Measurements from ENCODE around the gene LARGE1.

LARGE1 gene

DNA sequence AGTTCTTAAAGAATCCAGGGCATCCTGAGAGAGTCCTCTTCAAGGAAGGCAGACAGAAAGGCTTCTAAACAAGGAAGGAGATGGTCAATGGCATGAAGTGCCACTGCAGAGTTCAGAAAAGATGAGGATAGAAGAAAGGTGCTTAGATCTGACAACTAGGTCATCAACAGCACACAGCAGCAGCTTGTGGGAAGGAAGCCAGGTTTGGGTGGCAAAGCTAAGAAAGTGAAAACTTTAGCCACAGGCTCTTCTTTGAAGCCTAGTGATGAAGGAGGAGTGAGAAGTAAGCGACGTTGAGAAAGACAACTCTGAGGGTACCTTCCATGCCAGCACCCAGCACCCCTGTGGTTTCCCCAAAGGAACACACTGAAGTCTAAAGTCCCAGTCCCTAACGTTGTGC is 92.0 kb downstream of the LARGE1 start:
- no peak overlapping the region for H3K9ac ChIP-seq (ENCODE audit: low read depth, low read length)
- H3K4me1 ChIP-seq (ENCODE audit: insufficient read depth, low read length), result peaks cover 25% of the 10 kb centered on the region
- H3K36me3 ChIP-seq (ENCODE audit: insufficient read depth, low read length), result peaks cover 7% of the 10 kb centered on the region; the same call in 1 of the 2 replicates
- H3K9me3 ChIP-seq (ENCODE audit: control insufficient read depth, insufficient read depth, low read length), result no peaks in the 10 kb centered on the region

DNA sequence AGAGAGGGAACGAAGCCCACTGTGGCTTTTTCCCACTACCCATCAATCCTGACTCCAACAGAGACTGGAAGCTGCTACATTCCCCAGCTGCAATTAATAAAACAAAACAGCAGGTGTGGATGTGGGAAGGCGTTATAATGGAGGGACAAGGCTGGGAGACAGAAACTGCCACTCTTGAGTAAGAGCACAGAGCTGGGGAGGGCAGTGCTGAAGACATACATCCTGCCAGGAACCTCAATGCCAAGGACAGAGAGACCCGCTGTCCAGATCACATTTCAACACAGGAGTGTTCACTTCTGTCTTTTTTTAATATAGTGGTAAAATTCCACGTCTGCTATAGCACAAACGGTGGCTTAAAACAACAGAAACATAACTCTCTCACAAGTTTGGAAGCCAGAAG is 94.5 kb downstream of the LARGE1 start:
- H3K4me1 ChIP-seq (ENCODE audit: insufficient read depth, low read length), result peaks cover 24% of the 10 kb centered on the region
- no peak overlapping the region for H3K9ac ChIP-seq (ENCODE audit: low read depth, low read length)
- H3K36me3 ChIP-seq (ENCODE audit: insufficient read depth, low read length), result peaks cover 7% of the 10 kb centered on the region; the same call in 1 of the 2 replicates
- H3K9me3 ChIP-seq (ENCODE audit: control insufficient read depth, insufficient read depth, low read length), result no peaks in the 10 kb centered on the region

DNA sequence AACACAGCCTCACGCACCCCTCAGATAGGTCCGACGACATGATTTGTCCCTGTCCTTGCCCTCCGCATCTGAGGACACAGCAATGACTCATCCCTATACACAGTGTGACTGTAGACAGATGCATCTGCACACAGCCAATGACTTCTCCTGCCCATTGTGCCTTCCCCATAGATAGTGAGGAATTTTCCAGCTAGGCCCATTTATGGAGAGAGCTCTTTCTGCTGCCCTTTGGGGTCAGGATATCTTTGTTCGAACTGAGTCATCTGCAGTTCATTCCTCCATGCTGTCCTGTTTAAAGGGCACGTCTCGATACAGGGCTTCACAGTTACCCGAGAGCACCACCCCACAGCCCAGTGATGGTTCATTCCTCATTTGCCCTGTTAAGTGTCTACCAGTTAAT is 96.7 kb downstream of the LARGE1 start:
- peaks cover 15% of the 10 kb centered on the region for H3K4me1 ChIP-seq (ENCODE audit: insufficient read depth, low read length)
- peaks cover 7% of the 10 kb centered on the region; the same call in 1 of the 2 replicates for H3K36me3 ChIP-seq (ENCODE audit: insufficient read depth, low read length)
- H3K9ac ChIP-seq (ENCODE audit: low read depth, low read length), result no peak overlapping the region
- H3K9me3 ChIP-seq (ENCODE audit: control insufficient read depth, insufficient read depth, low read length), result no peaks in the 10 kb centered on the region

DNA sequence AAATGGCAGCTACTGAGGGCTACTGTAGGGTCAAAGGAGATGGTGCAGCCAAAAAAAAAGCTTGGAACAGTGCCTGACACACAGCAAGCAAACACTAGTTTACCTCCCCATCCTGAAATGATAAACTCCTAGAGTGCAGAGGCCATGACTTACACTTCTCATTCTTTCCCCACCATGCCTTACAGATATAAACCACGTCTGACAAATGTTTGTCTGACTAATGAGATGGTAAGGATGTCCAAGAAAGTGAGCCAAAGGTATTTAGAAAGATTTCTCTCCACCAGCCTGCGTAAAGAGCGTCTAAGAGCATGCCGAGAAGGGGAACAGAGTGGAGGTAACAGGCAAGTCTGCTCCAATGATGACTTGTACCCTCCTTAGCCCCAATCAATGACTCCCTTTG is 99.0 kb downstream of the LARGE1 start:
- Histone ChIP-seq H3K4me1 (ENCODE audit: insufficient read depth, low read length) (peaks cover 15% of the 10 kb centered on the region), H3K36me3 (ENCODE audit: insufficient read depth, low read length) (peaks cover 10% of the 10 kb centered on the region), H3K9ac (ENCODE audit: low read depth, low read length) (no peak overlapping the region), H3K9me3 (ENCODE audit: control insufficient read depth, insufficient read depth, low read length) (no peaks in the 10 kb centered on the region)

DNA sequence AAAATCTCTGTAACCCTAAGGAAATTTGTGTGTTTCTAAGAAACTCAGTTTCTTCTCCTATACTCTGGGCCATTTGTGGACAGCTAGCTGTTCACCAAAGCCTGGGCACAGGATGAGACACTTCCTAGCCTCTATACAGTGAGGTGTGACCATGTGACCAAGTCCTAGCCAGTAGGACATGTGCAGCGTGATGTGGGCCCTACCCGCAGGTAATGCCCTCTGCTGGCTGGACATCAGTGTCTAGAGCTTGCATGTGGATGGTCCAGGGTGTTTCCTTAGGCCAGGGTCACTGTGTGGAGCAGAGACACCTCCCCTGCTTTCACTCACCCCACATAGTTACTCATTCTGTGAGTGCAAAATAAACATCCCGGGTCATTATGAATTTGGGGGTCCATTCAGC is 100.5 kb downstream of the LARGE1 start:
- no peaks in the 10 kb centered on the region for H3K9me3 ChIP-seq (ENCODE audit: control insufficient read depth, insufficient read depth, low read length)
- peaks cover 3% of the 10 kb centered on the region for H3K36me3 ChIP-seq (ENCODE audit: insufficient read depth, low read length)
- no peak overlapping the region for H3K9ac ChIP-seq (ENCODE audit: low read depth, low read length)
- H3K4me1 ChIP-seq (ENCODE audit: insufficient read depth, low read length), result peaks cover 15% of the 10 kb centered on the region

DNA sequence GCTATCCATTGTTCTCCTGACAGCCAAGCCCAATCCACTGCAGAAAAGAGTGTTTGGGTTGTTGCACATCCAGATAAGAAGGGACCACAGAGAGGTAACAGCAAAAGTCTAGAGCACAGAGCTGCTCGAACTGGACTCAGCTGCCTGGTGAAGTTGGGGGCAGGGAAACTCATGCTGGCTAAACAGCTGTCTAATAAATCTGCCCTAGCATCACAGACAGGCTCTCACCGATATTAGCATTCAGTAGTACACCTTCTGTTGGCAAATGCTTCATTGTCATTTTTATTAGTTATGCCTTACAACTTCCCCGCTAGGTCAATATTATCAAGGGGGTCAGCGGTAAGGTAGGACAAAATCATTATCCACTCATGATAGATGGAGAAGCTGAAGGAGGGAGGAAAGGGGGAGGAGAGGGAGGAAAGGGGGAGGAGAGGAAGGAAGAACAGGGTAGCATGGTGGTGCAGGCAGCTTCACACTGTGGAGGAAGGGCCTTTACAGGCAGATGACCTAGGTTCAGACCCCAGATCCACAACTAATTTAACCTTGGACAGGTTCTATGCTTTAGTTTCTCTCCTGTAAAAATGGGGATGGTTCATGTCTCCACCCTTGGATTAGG is 102.7 kb downstream of the LARGE1 start:
- H3K36me3 ChIP-seq (ENCODE audit: insufficient read depth, low read length), result peaks cover 3% of the 10 kb centered on the region; the same call in 1 of the 2 replicates
- no peaks in the 10 kb centered on the region for H3K9me3 ChIP-seq (ENCODE audit: control insufficient read depth, insufficient read depth, low read length)
- no peak overlapping the region for H3K9ac ChIP-seq (ENCODE audit: low read depth, low read length)
- H3K4me1 ChIP-seq (ENCODE audit: insufficient read depth, low read length), result peaks cover 18% of the 10 kb centered on the region

DNA sequence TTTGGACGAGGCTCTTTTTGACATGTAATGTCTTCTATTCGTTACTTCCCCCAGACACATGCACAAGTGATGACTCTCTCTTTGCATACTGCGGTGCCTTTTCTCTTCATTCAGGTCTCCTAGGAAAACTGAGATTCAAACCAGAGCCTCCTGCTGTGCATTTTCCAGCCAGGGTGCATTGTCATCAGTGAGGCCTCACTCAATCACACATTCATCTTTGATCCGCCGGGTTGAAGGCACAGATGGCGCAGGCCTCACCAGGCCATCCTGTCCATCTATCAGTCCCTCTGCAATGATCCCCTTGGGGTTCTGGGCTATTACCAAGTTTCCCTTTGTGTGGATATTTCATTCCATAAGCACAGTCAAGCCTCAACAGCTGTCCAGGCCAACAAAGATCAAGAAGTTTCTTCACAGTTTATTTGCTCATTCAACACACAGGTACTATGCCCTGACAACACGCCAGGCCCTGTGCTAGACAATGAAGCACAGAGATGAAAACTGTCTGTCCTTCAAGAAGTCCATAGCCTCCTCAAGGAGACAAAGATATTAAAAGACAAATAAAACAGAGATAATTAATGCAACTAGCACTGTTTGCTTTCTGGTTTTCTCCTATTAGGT is 107.8 kb downstream of the LARGE1 start:
- no peaks in the 10 kb centered on the region for H3K9me3 ChIP-seq (ENCODE audit: control insufficient read depth, insufficient read depth, low read length)
- no peaks in the 10 kb centered on the region for H3K36me3 ChIP-seq (ENCODE audit: insufficient read depth, low read length)
- peaks cover 26% of the 10 kb centered on the region for H3K4me1 ChIP-seq (ENCODE audit: insufficient read depth, low read length)
- H3K9ac ChIP-seq (ENCODE audit: low read depth, low read length), result no peak overlapping the region

DNA sequence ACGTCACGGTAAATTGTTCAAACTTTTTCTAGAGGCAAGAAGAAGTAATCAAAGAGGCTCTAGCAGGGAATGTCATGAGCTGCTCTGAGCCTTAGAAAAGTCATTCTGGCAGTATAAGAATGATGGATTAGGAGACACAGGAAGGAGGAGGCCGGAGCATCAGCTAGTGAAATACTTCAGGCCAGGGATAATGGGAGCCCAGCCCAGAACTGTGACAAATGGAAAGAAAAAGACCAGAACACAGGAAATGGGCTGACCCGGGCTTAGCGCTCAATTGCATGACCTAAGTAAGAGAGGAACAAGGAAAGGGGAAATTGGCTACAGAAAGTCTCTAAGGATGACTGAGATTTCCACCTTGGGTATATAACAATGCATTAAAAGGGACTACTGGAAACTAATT is 108.6 kb downstream of the LARGE1 start:
- Histone ChIP-seq H3K9me3 (ENCODE audit: control insufficient read depth, insufficient read depth, low read length) (no peaks in the 10 kb centered on the region), H3K4me1 (ENCODE audit: insufficient read depth, low read length) (peaks cover 26% of the 10 kb centered on the region), H3K36me3 (ENCODE audit: insufficient read depth, low read length) (no peaks in the 10 kb centered on the region), H3K9ac (ENCODE audit: low read depth, low read length) (no peak overlapping the region)

DNA sequence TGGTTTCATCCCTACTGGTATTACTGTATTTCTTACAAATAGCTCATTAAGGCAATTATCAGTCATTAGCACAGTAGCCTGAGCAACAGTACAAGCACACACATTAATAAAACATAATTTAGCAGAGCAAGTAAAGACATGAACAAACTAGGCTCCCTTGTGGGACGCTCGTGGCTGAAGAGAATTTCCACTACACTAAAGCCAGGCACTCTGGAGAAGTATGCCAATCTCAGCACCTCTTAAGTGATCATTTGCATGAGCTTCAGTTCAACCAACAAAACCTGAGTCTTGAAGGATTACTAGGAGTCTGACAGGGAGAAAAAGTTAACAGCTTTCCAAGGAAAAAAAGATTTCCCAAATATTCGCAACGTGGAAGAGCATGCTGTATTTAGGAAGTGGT is 109.1 kb downstream of the LARGE1 start:
- no peaks in the 10 kb centered on the region for H3K36me3 ChIP-seq (ENCODE audit: insufficient read depth, low read length)
- H3K9ac ChIP-seq (ENCODE audit: low read depth, low read length), result no peak overlapping the region
- peaks cover 26% of the 10 kb centered on the region for H3K4me1 ChIP-seq (ENCODE audit: insufficient read depth, low read length)
- H3K9me3 ChIP-seq (ENCODE audit: control insufficient read depth, insufficient read depth, low read length), result no peaks in the 10 kb centered on the region

DNA sequence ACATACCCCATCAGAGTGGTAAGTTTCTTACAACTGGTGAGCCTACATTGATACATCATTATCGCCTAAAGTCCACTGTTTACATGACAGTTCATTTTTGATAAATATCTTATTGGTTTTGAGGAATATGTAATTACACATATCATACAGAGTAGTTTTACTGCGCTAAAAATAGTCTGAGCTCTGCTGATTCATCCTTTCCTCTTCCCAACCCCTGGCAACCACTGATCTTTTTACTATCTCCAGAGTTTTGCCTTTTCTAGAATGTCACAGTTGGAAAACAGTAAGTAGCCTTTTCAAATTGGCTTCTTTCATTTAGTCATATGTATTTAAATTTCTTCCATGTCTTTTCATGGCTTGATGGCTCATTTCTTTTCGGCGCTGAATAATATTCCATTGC is 112.8 kb downstream of the LARGE1 start:
- H3K36me3 ChIP-seq (ENCODE audit: insufficient read depth, low read length), result no peaks in the 10 kb centered on the region
- H3K9ac ChIP-seq (ENCODE audit: low read depth, low read length), result no peak overlapping the region
- peaks cover 16% of the 10 kb centered on the region for H3K4me1 ChIP-seq (ENCODE audit: insufficient read depth, low read length)
- H3K9me3 ChIP-seq (ENCODE audit: control insufficient read depth, insufficient read depth, low read length), result no peaks in the 10 kb centered on the region

DNA sequence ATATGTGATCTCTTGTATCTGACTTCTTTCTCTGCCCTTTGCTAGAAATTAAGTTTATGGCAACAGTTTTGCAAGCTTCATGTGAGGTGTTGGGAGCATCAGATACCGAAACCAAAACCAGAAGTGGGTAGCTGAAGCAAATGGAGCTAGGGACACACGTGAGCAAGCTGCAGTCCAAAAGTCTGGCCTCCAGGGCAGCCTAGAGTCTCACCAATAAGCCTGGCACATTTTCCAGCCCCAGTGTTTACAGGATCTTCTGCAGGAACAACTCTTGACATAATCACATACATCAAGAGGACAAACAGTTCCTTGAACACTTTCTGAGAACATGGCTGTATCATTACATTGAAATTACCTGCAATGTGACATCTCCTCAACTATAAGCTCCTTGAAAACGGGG is 114.1 kb downstream of the LARGE1 start:
- H3K9me3 ChIP-seq (ENCODE audit: control insufficient read depth, insufficient read depth, low read length), result peaks cover 3% of the 10 kb centered on the region
- H3K4me1 ChIP-seq (ENCODE audit: insufficient read depth, low read length), result peaks cover 4% of the 10 kb centered on the region; the same call in 1 of the 2 replicates
- H3K9ac ChIP-seq (ENCODE audit: low read depth, low read length), result no peak overlapping the region
- H3K36me3 ChIP-seq (ENCODE audit: insufficient read depth, low read length), result peaks cover 4% of the 10 kb centered on the region; the same call in 1 of the 2 replicates

DNA sequence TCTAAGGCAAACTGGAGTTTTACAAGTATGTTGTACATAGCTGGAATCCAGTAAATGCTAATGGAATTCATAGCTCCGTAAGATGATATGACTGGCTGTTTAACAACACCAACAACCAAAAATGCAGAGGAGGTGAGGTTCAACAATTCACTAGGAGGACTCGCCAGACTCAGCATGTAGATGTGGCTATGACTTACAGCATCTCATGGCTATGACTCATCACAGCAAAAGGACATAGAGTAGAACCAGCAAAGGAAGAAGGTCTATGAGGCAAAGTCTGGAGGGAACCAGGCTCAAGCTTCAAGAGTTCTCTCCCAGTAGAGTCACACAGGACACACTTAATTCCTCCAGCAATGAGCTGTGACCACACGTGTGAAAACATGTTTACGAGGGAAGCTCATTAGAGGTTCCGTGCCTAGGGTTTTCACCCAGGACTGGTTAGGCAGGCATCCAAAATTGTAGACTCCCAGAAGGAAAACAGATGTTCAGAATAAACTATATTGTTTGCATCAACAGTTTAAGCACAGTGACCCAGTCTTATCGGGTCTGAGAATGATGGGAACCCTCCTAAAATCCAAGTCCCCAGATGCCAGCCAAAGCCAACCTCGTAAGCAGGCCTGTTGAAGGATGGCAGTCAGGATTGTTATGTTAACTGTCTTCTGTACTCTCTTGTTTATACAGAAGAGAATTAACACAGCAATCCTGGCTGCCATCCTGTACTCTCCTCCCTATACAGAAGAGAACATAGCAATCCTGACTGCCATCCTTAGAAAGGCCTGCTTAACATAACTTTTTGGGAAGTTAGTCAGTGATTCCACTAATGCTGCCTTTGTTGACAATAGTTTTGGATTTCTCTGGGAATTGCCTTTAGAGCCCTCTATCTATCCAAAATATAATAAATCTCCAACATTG is 116.6 kb downstream of the LARGE1 start:
- Histone ChIP-seq H3K9me3 (ENCODE audit: control insufficient read depth, insufficient read depth, low read length) (peaks cover 13% of the 10 kb centered on the region), H3K9ac (ENCODE audit: low read depth, low read length) (no peak overlapping the region), H3K36me3 (ENCODE audit: insufficient read depth, low read length) (peaks cover 4% of the 10 kb centered on the region; the same call in 1 of the 2 replicates), H3K4me1 (ENCODE audit: insufficient read depth, low read length) (no peaks in the 10 kb centered on the region)

DNA sequence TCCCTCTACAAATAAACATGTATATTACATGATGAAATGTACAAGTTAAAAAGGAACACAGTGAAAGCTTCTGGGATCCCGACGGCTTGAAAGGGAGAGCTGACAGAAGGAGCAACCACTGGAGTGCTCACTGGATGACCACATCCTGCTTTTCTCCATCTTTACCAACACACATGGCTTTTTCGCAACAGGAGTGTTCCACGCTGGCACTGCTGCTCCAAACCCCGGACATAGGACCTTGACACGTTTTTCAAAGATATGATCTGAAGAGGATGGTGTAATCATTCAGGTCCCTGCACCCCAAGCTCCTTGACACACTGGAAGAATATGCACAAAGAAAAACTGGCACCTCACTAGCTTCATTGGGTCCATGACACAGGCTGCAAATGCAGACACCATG is 121.9 kb downstream of the LARGE1 start:
- Histone ChIP-seq H3K36me3 (ENCODE audit: insufficient read depth, low read length) (peaks cover 4% of the 10 kb centered on the region; the same call in 1 of the 2 replicates), H3K9ac (ENCODE audit: low read depth, low read length) (no peak overlapping the region), H3K9me3 (ENCODE audit: control insufficient read depth, insufficient read depth, low read length) (peaks cover 13% of the 10 kb centered on the region), H3K4me1 (ENCODE audit: insufficient read depth, low read length) (no peaks in the 10 kb centered on the region)

DNA sequence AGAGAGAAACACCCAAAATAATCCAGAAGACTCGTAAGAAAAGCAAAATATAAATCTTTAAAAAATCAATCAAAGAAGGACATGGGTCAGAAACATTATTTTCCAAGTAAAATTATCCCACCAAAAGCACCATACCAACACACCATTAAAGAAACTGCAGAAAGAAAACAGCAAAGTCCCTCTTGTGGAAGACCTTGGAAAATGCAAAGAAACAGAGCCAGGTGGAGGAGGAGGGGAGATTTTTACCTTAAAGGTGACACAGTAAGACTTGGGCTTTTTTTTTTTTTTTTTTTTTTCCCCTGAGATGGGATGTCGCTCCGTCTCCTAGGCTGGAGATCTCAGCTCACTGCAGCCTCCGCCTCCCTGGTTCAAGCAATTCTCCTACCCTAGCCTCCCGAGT is 123.8 kb downstream of the LARGE1 start:
- Histone ChIP-seq H3K9me3 (ENCODE audit: control insufficient read depth, insufficient read depth, low read length) (peaks cover 24% of the 10 kb centered on the region), H3K4me1 (ENCODE audit: insufficient read depth, low read length) (no peaks in the 10 kb centered on the region), H3K36me3 (ENCODE audit: insufficient read depth, low read length) (peaks cover 2% of the 10 kb centered on the region), H3K9ac (ENCODE audit: low read depth, low read length) (no peak overlapping the region)

All from ES-I3 (cell line).